Measurements from ENCODE around the gene SARNP. TPM values are rescaled to one million over a fixed set of nuclear protein-coding genes. Genes with fewer than 3 reads are reported as not detected.

The SARNP gene
- total and polyA plus RNA-seq, 7 donors = 38.3 to 98.0 (median 52.6) TPM

DNA sequence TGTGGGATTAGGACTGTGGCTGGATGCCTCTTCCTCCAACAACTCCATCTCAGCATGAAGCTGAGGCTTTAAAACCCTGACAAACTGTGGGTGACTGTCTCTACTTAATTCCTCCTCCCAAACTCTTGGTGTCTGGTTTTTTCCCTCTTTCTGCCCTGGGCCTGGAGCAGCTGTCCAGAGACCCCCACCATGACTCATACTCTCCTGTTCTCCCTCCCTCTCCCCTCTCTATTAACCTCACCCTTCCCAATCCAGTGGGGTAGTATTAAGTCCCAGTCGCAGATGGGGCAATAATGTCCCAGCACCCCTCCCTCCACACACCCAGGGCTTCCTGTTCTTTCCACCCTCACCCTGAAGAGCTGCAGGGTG, 13.9 kb upstream of the SARNP start:
- TF ChIP-seq, protein P1, sequence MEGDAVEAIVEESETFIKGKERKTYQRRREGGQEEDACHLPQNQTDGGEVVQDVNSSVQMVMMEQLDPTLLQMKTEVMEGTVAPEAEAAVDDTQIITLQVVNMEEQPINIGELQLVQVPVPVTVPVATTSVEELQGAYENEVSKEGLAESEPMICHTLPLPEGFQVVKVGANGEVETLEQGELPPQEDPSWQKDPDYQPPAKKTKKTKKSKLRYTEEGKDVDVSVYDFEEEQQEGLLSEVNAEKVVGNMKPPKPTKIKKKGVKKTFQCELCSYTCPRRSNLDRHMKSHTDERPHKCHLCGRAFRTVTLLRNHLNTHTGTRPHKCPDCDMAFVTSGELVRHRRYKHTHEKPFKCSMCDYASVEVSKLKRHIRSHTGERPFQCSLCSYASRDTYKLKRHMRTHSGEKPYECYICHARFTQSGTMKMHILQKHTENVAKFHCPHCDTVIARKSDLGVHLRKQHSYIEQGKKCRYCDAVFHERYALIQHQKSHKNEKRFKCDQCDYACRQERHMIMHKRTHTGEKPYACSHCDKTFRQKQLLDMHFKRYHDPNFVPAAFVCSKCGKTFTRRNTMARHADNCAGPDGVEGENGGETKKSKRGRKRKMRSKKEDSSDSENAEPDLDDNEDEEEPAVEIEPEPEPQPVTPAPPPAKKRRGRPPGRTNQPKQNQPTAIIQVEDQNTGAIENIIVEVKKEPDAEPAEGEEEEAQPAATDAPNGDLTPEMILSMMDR (IDR thresholded peaks at IDR 0.05) = no peak
- WGBS, 3 donors = 0 to 19% (median 19%) methylated on average over 1 of the region's 1 CpG
- peak overlapping the region; percentile 78 for H3K27ac ChIP-seq
- no peaks in the 10 kb centered on the region for H3K9me3 ChIP-seq
- ATAC-seq = no peak
- H3K36me3 ChIP-seq (ENCODE audit: insufficient read depth in 1 of 2, low read depth in 1 of 2) = peaks cover 0 to 5% of the 10 kb centered on the region in 2 donors
- no peaks in the 10 kb centered on the region for H3K27me3 ChIP-seq (ENCODE audit: insufficient read depth in 3 of 3, low read length in 2 of 3)
- intact Hi-C loops (cut with DNase I) = loop anchor here (5.0 to 10.0 kb wide), 2 partner anchors 96 to 187 kb away; partner anchors contain the start of gene PYM1 (in 1 of the 2)
- H3K4me3 ChIP-seq = peak overlapping the region; percentile 93
- DNase-seq = no peak
- H3K4me1 ChIP-seq = peaks cover 7% of the 10 kb centered on the region

GRCh38 chr12:55830601-55831446, 13.3 kb upstream of the SARNP start:
- H3K27ac ChIP-seq = peak overlapping the region; percentile 78
- TF ChIP-seq, protein P1 (IDR thresholded peaks at IDR 0.05) = no peak
- WGBS, 3 donors = 4 to 6% (median 6%) methylated on average over 18 to 23 of the region's 23 CpGs
- peak overlapping the region; percentile 93 for H3K4me3 ChIP-seq
- intact Hi-C loops (cut with DNase I) = loop anchor here (5.0 to 10.0 kb wide), 2 partner anchors 96 to 186 kb away; partner anchors contain the start of gene PYM1 (in 1 of the 2)
- no peaks in the 10 kb centered on the region for H3K27me3 ChIP-seq (ENCODE audit: insufficient read depth in 3 of 3, low read length in 2 of 3)
- H3K9me3 ChIP-seq = no peaks in the 10 kb centered on the region
- H3K4me1 ChIP-seq = peaks cover 12% of the 10 kb centered on the region
- peak; percentile 79 to 83 for DNase-seq
- peak in 1 of 4 donors; percentile 29 for ATAC-seq
- H3K36me3 ChIP-seq (ENCODE audit: insufficient read depth in 1 of 2, low read depth in 1 of 2) = peaks cover 0 to 5% of the 10 kb centered on the region in 2 donors

GRCh38 chr12:55829967-55830600, 12.6 kb upstream of the SARNP start:
- TF ChIP-seq, protein P1 (IDR thresholded peaks at IDR 0.05) = no peak
- DNase-seq (peak; percentile 56 to 74), ATAC-seq (peak; percentile 28 to 44 (median 38))
- Histone ChIP-seq H3K27ac (peak overlapping the region; percentile 78), H3K4me1 (peaks cover 13% of the 10 kb centered on the region), H3K36me3 (ENCODE audit: insufficient read depth in 1 of 2, low read depth in 1 of 2) (peaks cover 0 to 5% of the 10 kb centered on the region in 2 donors), H3K4me3 (peak overlapping the region; percentile 93), H3K9me3 (no peaks in the 10 kb centered on the region), H3K27me3 (ENCODE audit: insufficient read depth in 3 of 3, low read length in 2 of 3) (no peaks in the 10 kb centered on the region)
- WGBS, 3 donors = 1% methylated on average over 36 to 37 of the region's 37 CpGs
- intact Hi-C loops (cut with DNase I) = loop anchor here (2.0 to 10.0 kb wide), 3 partner anchors 97 to 185 kb away; partner anchors contain the start of gene PYM1 (in 2 of the 2)

- Histone ChIP-seq H3K27me3 (ENCODE audit: insufficient read depth in 3 of 3, low read length in 2 of 3) (no peaks in the 10 kb centered on the region), H3K27ac (peak overlapping the region; percentile 78), H3K4me1 (peaks cover 13% of the 10 kb centered on the region), H3K36me3 (ENCODE audit: insufficient read depth in 1 of 2, low read depth in 1 of 2) (peaks cover under 1 to 6% of the 10 kb centered on the region in 2 donors), H3K4me3 (peak overlapping the region; percentile 93), H3K9me3 (no peaks in the 10 kb centered on the region)
- no peak for DNase-seq
- 84 to 92% (median 84%) methylated on average over 5 of the region's 5 CpGs for WGBS, 3 donors
- intact Hi-C loops (cut with DNase I) = loop anchor here in 1 of 2 donors (2.0 kb wide), 1 partner anchor 98 kb away; the partner anchor contains the start of gene PYM1
- no peak for ATAC-seq
- TF ChIP-seq, protein P1 (IDR thresholded peaks at IDR 0.05) = no peak
Observed at GRCh38 chr12:55828357-55828756, 10.8 kb upstream of the SARNP start.

Measured in psoas muscle (tissue), 8 donors.